Measurements from ENCODE around the gene EPB41L4A.

The EPB41L4A gene

DNA sequence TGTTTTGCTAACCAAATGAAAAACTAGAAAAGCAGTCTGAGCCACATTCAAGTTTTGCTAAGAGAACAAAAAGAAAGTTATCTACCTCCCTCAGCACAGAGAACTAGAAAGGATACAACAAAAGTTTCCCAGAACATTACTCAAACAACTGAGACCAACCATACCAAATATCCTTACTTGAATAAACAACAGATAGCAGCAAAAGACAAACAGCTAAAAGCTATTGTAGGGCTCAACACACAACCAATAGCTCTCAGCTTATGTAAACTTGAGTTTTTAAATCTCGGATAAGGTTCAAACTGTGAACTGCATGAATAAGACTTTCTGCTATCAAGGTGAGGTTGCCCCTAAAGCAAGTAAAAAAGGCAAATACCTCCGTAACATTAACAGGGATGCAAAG lies 3.5 kb downstream of the EPB41L4A start:
- Histone ChIP-seq H3K4me3 (ENCODE audit: low read depth, low read length) (no peak overlapping the region), H3K9me3 (ENCODE audit: severe bottlenecking) (no peaks in the 10 kb centered on the region), H3K27me3 (ENCODE audit: insufficient read depth, low read depth, severe bottlenecking) (peaks cover 14% of the 10 kb centered on the region), H3K27ac (no peak overlapping the region), H3K36me3 (no peaks in the 10 kb centered on the region)
- DNase-seq, result no peak
- TF ChIP-seq CTCF (IDR thresholded peaks at IDR 0.05; ENCODE audit: low read depth, low read length), result no peak

DNA sequence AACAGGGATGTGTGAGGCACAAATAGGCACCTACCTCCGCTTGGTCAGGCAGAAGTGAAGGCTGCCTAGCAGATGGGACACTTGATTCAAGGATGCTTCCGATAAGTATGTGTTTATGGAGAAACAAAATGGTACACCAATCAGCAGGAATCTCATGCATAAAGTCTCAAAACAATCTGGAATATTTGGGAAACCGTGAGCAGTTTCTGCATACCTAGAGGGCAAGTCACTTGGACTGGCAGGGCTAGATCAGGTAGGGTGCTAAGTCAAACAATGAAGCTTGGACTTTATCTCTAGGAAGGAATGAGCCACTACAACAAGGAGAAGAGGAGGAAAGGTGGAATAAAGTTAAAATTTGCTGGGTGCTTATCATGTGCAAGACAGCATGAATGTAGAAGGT lies 5.5 kb downstream of the EPB41L4A start:
- Histone ChIP-seq H3K4me3 (ENCODE audit: low read depth, low read length) (no peak overlapping the region), H3K27me3 (ENCODE audit: insufficient read depth, low read depth, severe bottlenecking) (peaks cover 8% of the 10 kb centered on the region), H3K36me3 (no peaks in the 10 kb centered on the region), H3K27ac (no peak overlapping the region), H3K9me3 (ENCODE audit: severe bottlenecking) (no peaks in the 10 kb centered on the region)
- TF ChIP-seq CTCF (IDR thresholded peaks at IDR 0.05; ENCODE audit: low read depth, low read length), result no peak
- no peak for DNase-seq

DNA sequence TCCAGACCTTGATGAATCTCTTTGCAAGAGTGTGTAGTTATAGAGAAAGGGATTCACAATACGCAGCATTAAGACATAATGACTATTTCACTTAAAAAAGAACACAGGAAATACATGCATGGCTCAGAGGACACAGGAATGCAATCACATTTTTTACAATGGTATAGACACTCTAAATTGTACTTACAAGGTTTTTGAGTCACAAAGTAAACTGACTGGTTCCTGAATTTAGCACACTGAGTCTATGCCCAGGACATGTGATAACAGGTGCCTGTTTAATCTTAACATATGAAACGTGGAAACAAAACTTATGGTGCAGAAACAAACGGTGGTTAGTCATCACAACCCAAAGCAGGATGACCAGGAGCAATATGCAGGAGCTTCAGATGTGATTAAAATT lies 6.7 kb downstream of the EPB41L4A start:
- no peak for DNase-seq
- H3K27me3 ChIP-seq (ENCODE audit: insufficient read depth, low read depth, severe bottlenecking), result no peaks in the 10 kb centered on the region
- no peaks in the 10 kb centered on the region for H3K9me3 ChIP-seq (ENCODE audit: severe bottlenecking)
- no peak overlapping the region for H3K4me3 ChIP-seq (ENCODE audit: low read depth, low read length)
- no peak overlapping the region for H3K27ac ChIP-seq
- no peaks in the 10 kb centered on the region for H3K36me3 ChIP-seq
- TF ChIP-seq CTCF (IDR thresholded peaks at IDR 0.05; ENCODE audit: low read depth, low read length), result no peak

GRCh38 chr5:112411903-112412302 lies 7.2 kb downstream of the EPB41L4A start:
- TF ChIP-seq CTCF (IDR thresholded peaks at IDR 0.05; ENCODE audit: low read depth, low read length), result no peak
- no peak for DNase-seq
- no peaks in the 10 kb centered on the region for H3K27me3 ChIP-seq (ENCODE audit: insufficient read depth, low read depth, severe bottlenecking)
- H3K4me3 ChIP-seq (ENCODE audit: low read depth, low read length), result no peak overlapping the region
- H3K27ac ChIP-seq, result no peak overlapping the region
- no peaks in the 10 kb centered on the region for H3K36me3 ChIP-seq
- H3K9me3 ChIP-seq (ENCODE audit: severe bottlenecking), result no peaks in the 10 kb centered on the region

DNA sequence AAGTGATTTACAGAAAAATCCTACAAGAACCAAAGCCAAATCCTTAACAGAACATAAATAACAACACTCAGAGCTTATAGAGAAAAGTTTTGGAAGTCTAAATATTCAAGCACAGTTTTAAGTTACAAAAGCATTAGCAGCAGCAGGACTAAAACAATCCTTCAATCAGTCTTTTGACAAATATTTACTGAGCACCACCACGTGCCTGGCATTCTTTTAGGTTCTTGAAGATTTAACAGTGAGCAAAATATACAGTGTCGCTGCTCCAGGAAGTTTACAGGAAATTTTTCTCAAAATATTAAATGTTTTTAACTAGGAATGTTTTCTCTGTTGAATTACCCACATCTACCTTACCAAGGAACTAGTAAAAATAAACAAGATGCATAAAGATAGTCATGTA lies 11.4 kb downstream of the EPB41L4A start:
- H3K27me3 ChIP-seq (ENCODE audit: insufficient read depth, low read depth, severe bottlenecking), result no peaks in the 10 kb centered on the region
- H3K9me3 ChIP-seq (ENCODE audit: severe bottlenecking), result no peaks in the 10 kb centered on the region
- H3K36me3 ChIP-seq, result no peaks in the 10 kb centered on the region
- H3K4me3 ChIP-seq (ENCODE audit: low read depth, low read length), result no peak overlapping the region
- no peak overlapping the region for H3K27ac ChIP-seq
- no peak for DNase-seq
- no peak for TF ChIP-seq CTCF (IDR thresholded peaks at IDR 0.05; ENCODE audit: low read depth, low read length)

- no peak overlapping the region for H3K4me3 ChIP-seq (ENCODE audit: low read depth, low read length)
- no peak for DNase-seq
Observed at GRCh38 chr5:112407240-112407639, 11.8 kb downstream of the EPB41L4A start.

More at GRCh38 chr5:112407240-112407639, 11.8 kb downstream of the EPB41L4A start:
- TF ChIP-seq CTCF (IDR thresholded peaks at IDR 0.05; ENCODE audit: low read depth, low read length), result no peak
- Histone ChIP-seq H3K36me3 (no peaks in the 10 kb centered on the region), H3K27ac (no peak overlapping the region), H3K9me3 (ENCODE audit: severe bottlenecking) (no peaks in the 10 kb centered on the region), H3K27me3 (ENCODE audit: insufficient read depth, low read depth, severe bottlenecking) (no peaks in the 10 kb centered on the region)

All from WERI-Rb-1 (cell line).